CD4-positive, alpha-beta T cell treated with Interleukin-4 for 1 hour (primary cell): ENCODE measurements around the gene FIG4.
A peak's percentile ranks its signal among the peaks of the same experiment; 100 is the strongest.

Experiments
- DNase-seq, 2 donors: peaks; one replicate each; pipeline ENCODE4 v3.0.0-alpha.2; 2020 to 2022

FIG4 gene

DNA sequence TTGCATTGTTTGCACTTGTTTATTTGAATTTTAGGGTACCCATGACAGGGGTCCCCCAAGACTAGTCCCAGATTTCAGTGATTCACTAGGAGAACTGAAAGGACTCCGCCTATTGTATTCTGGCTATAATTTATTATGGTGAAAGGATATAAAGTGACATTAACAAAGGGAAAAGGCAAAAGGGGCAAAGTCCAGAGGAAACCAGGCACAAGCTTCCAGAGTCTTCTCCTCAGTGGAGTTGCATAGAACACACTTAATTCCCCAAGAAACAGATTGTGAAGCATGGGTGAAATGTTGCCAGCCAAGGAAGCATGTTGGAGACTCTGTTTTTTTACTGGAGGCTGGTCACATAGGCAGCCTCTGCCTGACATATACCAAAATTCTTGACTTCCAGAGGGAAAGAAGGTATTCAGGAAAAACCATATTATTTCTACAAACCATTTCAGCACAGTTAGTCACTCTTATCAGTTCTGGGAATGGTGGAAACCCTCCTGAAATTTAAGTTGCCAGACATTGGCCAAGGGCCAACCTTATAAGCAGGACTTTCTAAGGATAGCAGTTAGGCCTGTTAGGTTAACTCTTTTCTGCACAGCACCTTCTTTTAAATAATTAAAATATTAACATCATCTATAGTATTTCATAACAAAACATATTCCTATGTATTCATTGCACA, 71.8 kb downstream of the FIG4 start:
- no peak for DNase-seq

DNA sequence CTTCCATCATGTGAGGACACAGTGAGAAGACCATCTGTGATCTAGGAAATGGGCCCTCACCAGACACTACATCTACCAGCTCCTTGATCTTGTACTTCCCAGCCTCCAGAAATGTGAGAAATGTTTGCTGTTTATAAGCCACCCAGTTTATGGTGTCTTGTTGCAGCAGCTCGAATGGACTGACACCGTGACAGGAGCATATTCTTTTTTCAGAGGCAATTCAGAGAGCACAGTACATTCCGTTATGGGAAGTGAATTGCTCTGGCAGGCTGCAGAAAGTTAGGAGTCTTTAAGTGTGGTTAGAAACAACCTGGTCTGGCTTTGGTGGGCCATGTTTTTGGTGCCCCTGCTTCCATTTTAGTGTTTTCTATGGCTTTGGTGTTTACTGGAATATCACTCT, 75.1 kb downstream of the FIG4 start:
- no peak for DNase-seq

DNA sequence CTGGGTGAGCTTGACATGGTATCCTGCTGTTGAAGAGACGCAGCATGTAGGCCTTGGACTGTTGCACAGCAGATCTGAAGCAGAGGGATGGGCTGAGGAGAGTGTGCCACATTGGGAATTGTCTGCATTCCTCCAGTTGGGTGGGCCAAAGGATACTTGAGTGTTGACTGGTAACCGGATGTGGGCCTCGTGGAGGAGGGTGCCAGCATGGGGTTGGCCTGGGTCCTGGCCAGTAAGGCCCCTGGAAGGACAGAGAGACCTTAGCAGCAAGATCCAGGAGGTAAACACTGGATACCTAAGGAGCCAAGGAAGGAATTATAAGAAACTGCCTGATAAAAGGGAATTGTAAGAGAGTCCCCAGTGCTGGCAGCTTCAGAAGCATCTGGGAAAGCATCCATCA, 76.9 kb downstream of the FIG4 start:
- DNase-seq = no peak

- no peak for DNase-seq
These were observed 77.4 kb downstream of the FIG4 start for GRCh38 chr6:109768485-109768884.

GRCh38 chr6:109769213-109769612, 78.1 kb downstream of the FIG4 start:
- DNase-seq = no peak

- DNase-seq = no peak
These were observed 79.0 kb downstream of the FIG4 start for GRCh38 chr6:109770047-109770446.

DNA sequence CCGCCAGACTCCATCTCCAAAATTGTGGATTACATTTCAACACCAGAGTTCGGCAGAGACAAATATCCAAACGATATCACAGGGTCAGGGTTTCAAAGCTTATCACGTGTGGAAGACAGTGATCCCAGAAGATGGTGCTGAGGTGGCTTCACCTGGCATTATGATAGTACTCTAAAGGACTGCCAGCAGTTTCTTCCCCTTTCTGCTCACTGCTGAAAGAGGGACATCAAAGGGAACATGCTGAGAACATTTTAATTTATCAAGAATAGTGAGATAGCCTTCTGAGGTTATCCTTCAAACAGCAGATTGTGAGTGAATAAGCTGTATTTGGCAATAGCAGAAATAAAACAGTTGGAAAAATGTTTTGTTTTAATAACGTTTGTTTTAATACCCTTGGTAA, 79.7 kb downstream of the FIG4 start:
- no peak for DNase-seq

DNA sequence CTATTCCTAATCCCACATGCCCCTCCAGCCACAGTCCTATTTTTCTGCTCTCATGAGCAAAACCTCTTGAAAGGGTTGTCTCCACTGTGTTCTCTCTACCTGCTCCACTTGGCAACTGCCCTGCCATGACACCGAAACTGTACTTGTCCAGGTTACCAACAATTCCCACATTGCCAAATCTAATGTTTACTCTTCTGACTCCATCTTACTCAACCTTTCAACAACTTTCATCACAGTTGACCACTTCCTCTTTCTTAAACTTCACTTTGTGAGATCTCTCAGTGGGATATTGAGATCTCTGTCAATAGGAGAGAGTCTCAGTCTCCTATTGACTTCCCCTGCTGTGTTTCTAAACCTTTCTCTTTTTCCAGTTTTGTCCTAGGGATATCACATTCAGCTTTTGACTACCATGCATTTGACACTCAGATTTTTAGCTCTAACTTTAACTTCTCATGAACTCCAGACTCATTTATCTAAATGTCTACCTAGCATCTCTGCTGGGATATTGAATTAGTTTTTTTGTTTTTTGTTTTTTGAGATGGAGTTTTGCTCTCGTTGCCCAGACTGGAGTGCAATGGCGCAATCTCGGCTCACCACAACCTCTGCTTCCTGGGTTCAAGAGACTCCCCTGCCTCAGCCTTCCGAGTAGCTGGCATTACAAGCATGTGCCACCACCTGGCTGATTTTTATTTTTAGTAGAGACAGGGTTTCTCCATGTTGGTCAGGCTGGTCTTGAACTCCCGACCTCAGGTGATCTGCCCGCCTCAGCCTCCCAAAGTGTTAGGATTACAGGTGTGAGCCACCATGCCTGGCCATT, 81.1 kb downstream of the FIG4 start:
- peak in 1 of 2 donors; percentile 7 for DNase-seq

DNA sequence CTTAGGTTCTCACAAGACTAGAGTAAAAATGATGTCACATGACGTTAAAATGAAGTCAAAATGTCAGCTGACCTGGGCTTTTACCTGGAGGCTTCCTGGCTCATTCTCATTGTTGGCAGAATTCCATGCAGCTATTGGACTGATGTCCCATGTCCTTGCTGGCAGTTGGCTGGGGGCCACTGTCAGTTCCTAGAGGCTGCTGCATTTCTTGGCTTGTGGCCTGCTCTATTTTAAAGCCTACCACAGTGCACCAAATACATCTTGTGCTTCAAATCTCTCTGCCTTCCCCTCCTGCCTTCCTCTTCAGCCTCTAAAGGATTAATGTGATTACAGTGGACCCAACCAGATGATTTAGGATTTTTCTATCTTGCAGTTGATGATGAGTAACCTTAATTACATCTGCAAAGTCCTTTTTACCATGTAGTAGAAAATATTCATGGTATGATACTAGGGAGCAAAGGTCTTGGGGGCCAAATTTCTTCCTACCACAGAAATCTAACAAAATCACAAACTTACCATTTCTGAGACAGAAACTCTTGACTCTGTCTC, 81.9 kb downstream of the FIG4 start:
- no peak for DNase-seq

- no peak for DNase-seq
These were observed 89.9 kb downstream of the FIG4 start for GRCh38 chr6:109781001-109781400.

DNA sequence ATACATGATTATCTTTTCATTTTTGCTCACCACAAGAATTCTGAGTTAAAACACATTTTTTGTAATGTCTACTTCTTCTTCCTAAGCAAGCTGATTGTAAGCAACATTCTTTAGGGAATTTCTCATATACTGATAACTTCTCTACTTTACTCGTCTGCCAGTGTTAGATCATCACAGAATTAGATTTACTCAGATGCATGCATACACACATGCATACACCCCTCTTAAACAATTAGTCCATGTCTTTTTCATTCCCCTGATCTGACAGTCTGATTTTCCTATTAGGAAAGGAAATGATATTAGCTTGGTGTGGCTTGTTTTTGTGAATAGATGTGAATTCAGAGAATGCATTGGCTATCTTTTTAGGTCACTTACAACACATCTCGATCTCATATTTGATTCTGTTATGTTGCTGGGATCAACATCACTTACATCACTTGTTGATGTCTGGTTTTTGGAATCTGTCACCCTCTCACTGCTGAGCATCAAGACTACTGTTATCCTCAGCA, 91.4 kb downstream of the FIG4 start:
- DNase-seq = no peak

- no peak for DNase-seq
These were observed 92.3 kb downstream of the FIG4 start for GRCh38 chr6:109783250-109783986.

GRCh38 chr6:109787312-109787711, 96.2 kb downstream of the FIG4 start:
- no peak for DNase-seq

DNA sequence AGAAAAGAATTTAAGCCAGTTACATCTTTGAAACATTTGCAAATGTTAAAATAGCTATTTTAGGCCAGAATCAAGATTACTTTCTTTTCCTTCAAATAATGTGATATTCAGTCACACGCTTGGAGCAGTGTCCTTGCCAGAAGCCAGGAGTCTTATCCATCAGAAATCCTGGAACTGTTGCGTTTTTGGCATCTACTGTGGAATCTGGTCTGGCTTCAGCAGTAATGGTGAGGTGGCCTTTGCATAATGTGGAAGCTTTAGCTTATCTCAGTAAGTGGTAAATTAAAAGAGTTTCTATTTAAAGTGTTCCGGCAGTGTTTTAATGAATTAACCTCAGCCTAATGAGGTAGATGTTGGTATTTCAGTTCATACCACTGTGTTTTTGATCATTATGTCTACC, 97.6 kb downstream of the FIG4 start:
- no peak for DNase-seq

DNA sequence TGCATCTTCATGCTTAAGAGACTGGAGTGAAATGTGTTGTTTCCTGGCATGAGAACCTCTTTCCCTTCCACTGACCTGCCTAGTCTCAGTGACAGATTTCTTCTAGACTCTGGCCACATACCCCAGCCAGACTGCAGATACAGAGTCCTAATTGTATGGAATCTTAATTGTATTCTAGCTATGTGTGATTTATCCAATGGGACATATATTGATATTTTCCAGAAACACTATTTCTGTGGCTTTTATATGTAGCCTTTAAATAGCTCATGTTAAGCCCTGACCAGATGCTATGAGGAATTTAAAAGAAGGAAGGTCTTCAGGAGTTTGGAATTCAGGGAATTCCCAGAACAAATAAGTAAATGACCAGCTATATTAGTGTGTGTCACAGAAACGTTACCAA, 99.0 kb downstream of the FIG4 start:
- no peak for DNase-seq

GRCh38 chr6:109791301-109791700, 100.2 kb downstream of the FIG4 start:
- DNase-seq = no peak

DNA sequence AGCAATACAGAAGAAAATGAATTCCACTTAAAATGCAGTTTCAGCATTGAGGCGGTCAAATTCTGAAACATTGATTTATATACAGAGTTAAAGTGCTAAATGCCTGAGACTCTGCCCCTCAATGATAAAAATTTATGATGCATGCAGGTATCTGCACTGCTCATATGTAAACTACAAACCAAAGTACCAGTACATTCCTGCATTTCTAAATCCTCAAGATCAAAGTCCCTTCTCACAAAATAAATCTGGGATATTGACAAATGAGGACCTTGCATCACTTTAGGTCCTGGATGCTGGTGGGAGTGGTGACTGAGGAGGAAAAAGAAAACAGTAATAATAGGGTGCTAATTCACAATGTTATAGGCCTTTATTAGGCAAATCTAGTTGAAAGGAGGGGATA, 101.9 kb downstream of the FIG4 start:
- DNase-seq = no peak

- DNase-seq = peak in 1 of 2 donors; percentile 17
These were observed 102.7 kb downstream of the FIG4 start for GRCh38 chr6:109793792-109794191.

DNA sequence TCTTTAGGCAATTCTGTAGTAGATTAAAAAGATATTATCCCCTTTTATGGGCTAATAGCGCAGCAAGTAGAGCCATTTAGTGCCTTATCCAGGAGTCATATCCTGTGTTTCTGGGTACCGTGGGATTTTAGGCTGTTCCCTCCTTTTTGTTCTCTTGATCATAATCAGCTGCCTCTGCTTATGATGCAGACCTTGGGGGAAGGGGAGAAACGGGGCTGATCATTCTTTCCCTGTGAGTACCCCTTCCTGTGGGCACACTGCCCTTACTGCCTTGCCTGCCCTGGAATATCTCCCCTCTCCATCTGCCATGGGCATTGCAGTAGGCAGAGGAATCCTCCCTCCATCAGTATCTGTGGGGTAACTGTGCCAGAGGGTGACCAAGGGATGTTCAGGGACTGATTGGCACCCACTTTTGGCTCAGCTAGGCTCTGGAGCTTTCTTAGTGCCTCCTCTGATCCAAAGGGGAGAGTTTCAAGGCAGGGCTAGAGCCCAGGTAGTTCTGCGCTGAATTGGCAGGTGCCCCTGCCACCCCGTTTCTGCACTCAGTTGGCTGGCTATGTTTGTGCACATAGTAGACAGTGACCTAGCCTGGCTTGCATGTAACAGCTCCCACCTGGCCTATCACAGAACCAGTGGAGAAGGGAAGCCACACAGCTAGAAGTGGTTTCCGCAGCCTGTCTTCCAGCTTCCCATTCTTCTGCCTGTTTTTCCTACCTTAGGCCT, 103.3 kb downstream of the FIG4 start:
- no peak for DNase-seq

DNA sequence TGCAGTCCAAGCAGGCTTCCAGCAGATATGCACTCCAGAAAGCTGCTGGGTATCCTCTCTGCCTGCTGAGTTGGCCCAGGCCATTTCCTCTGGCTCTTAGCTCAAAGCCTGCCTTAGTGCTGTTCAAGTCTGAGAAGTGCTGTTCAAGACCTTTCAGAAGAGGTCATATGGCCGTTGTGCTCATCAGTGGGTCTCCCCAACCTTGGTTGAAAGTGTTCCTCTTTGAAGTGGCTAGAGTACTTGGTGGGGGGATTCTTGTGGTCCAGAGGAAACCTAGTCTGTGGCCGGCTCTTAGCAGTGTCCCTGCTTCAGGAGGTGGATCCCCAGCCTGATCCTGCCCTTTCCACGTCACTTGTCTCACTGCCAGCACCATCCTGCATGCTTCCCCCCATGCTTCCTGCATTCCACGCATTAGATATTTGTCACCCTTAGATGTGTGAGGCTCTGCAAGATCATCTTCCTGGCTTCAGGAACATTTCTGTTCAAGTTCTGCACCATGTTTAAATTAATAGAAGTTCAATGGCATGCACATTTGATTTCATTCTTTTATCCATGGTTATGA, 105.0 kb downstream of the FIG4 start:
- no peak for DNase-seq

DNA sequence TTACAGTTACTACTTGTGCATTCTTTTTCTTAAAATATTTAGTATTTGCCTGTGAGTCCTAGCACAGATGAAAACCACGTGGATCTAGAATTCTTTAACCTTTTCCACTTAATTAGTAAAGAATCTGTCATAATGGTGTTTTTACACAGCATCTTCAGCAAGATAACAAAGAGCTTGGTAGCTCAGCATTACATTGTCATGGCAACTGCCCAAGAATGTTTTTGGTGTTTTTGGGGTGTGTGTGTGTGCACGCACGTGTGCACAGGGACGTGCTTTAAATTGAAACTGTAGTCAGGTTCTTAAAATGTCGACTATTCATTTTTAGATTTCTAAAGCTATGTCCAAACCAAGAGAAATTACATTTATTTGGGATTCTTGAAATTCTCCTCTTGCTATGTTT, 108.0 kb downstream of the FIG4 start:
- DNase-seq = no peak

- no peak for DNase-seq
These were observed 108.6 kb downstream of the FIG4 start for GRCh38 chr6:109799664-109800063.
